PC-9 (cell line): Measurements from ENCODE around the gene SPAG17. TPM values are rescaled to one million over a fixed set of nuclear protein-coding genes. Genes with fewer than 3 reads are reported as not detected.

Source experiments
- BruUV-seq: library from RNA; stranded (reverse); fragments of 400-500 nt; replicated peaks from 2 replicates; lab custom pipeline; 2021; lab: Mats Ljungman, UMichigan
- CTCF ChIA-PET: fragments of 300-600 bp; sonication (Branson Sonifier 250); formaldehyde crosslinking; loops from one replicate; lab custom pipeline; 2022; ENCODE audit warnings: antibody characterized with exemption; lab: Charles Lee
- POLR2A ChIA-PET: fragments of 300-600 bp; sonication (Branson Sonifier 250); formaldehyde crosslinking; loops from one replicate; lab custom pipeline; 2022; ENCODE audit warnings: antibody characterized with exemption; ENCODE audit not compliant: unreplicated experiment; lab: Charles Lee
- DNase-seq, 2 experiments: peaks; one replicate each; pipeline versions ENCODE4 v3.0.0 to v3.0.0-alpha.2; 2015 to 2022; ENCODE audit warnings: mixed read lengths in 1 of 2
- H2AFZ ChIP-seq: fragments of 200-600 bp; sonication (generic); 2 replicates; pipeline ENCODE4 v1.8.1; 2017; ENCODE audit warnings: antibody characterized with exemption
- H3F3A ChIP-seq: fragments of 200-600 bp; sonication (generic); 2 replicates; pipeline ENCODE4 v1.8.1; 2017; ENCODE audit warnings: antibody characterized with exemption, mild to moderate bottlenecking, low read depth; ENCODE audit not compliant: insufficient read depth
- H3K27ac ChIP-seq: fragments of 200-600 bp; sonication (generic); 2 replicates; pipeline ENCODE4 v1.6.1; 2016; ENCODE audit warnings: mixed run types
- H3K27me3 ChIP-seq: fragments of 200-600 bp; sonication (generic); 2 replicates; pipeline ENCODE4 v1.6.1; 2016; ENCODE audit warnings: low read depth, mixed run types; ENCODE audit not compliant: insufficient read depth
- H3K36me3 ChIP-seq: fragments of 200-600 bp; sonication (generic); 2 replicates; pipeline ENCODE4 v1.6.1; 2016; ENCODE audit warnings: low read depth, mixed run types
- H3K4me1 ChIP-seq: fragments of 200-600 bp; sonication (generic); replicated peaks from 2 replicates; pipeline ENCODE4 v1.6.1; 2016; ENCODE audit warnings: mixed run types; ENCODE audit not compliant: insufficient read depth
- H3K4me2 ChIP-seq: fragments of 200-600 bp; sonication (generic); 2 replicates; pipeline ENCODE4 v1.6.1; 2017; ENCODE audit warnings: mixed run types
- H3K4me3 ChIP-seq: fragments of 200-600 bp; sonication (generic); 2 replicates; pipeline ENCODE4 v1.6.1; 2016; ENCODE audit warnings: mixed run types
- H3K79me2 ChIP-seq: fragments of 200-600 bp; sonication (generic); 2 replicates; pipeline ENCODE4 v1.6.1; 2017; ENCODE audit warnings: low read depth, mixed run types
- H3K9me2 ChIP-seq: fragments of 200-600 bp; sonication (generic); 2 replicates; pipeline ENCODE4 v1.8.1; 2017; ENCODE audit warnings: mild to moderate bottlenecking; ENCODE audit not compliant: insufficient read depth
- H3K9me3 ChIP-seq: fragments of 200-600 bp; sonication (generic); 2 replicates; pipeline ENCODE4 v1.8.1; 2016; ENCODE audit warnings: low read depth; ENCODE audit not compliant: insufficient read depth
- H4K20me1 ChIP-seq: fragments of 200-600 bp; sonication (generic); 2 replicates; pipeline ENCODE4 v1.8.1; 2017; ENCODE audit not compliant: insufficient read depth
- EZH2 ChIP-seq: fragments of 200-600 bp; sonication (generic); IDR thresholded peaks from 2 replicates; pipeline ENCODE4 v1.8.0; 2017; ENCODE audit warnings: antibody characterized with exemption, low read depth
- intact Hi-C: fragments of 100-400 bp; cut with micrococcal nuclease; formaldehyde crosslinking; loops from one replicate; pipeline ENCODE4 v1.10.0; 2022; ENCODE audit not compliant: unreplicated experiment
- total RNA-seq: library from RNA; stranded (reverse); gene quantifications from 2 replicates; pipeline ENCODE4 v1.2.3, GENCODE V29; 2021
- TF ChIP-seq, protein P1 (sequence below): fragments of 200-600 bp; sonication (generic); conservative IDR thresholded peaks from 2 replicates; pipeline ENCODE4 v1.6.1; 2017; ENCODE audit warnings: mixed run types, antibody characterized with exemption, mild to moderate bottlenecking, moderate library complexity

The SPAG17 gene
- total RNA-seq, 1 experiment from 2014 or later, result not detected

DNA sequence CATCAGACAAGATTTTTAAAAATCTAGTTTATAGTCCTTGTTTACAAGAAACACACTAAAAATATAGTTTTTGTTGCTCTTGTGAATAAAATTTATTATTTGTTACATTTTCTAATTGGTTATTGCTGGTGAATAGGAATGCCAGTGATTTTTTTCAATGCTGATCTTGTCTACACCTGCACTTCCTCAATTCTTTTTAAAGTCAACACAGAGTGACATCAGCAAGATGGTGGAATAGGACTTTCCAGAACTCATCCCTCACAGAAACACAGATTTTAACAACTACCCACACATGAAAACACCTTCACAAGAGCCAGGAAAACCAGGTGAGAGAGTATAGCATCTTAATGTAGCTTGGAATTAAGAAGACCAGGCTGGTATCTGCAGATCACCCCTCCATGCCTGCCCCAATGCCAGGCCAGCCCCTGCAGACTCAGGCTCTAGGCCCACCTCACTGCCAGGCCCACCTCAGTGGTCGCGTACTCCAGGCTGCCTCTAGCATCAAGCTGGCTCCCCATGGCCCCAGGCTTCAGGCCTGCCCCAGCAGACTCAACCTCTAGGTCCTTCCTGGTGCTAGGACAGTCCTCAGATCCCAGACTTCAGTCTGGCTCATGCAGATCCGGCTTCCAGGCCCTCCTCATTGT is 137.9 kb downstream of the SPAG17 start:
- Histone ChIP-seq H3K27me3 (no peaks in the 10 kb centered on the region), H3K9me2 (peaks cover under 1% of the 10 kb centered on the region; the same call in 1 of the 2 replicates), H3K4me1 (no peaks in the 10 kb centered on the region), H3K36me3 (no peaks in the 10 kb centered on the region), H3K9me3 (no peaks in the 10 kb centered on the region), H2AFZ (no peak overlapping the region), H3F3A (no peaks in the 10 kb centered on the region), H3K4me3 (no peak overlapping the region), H3K4me2 (no peak overlapping the region), H3K79me2 (no peaks in the 10 kb centered on the region), H4K20me1 (no peaks in the 10 kb centered on the region), H3K27ac (no peak overlapping the region)
- CTCF ChIA-PET, result no interaction called here
- no TSS peak for BruUV-seq
- no peak for TF ChIP-seq EZH2
- TF ChIP-seq, protein P1, sequence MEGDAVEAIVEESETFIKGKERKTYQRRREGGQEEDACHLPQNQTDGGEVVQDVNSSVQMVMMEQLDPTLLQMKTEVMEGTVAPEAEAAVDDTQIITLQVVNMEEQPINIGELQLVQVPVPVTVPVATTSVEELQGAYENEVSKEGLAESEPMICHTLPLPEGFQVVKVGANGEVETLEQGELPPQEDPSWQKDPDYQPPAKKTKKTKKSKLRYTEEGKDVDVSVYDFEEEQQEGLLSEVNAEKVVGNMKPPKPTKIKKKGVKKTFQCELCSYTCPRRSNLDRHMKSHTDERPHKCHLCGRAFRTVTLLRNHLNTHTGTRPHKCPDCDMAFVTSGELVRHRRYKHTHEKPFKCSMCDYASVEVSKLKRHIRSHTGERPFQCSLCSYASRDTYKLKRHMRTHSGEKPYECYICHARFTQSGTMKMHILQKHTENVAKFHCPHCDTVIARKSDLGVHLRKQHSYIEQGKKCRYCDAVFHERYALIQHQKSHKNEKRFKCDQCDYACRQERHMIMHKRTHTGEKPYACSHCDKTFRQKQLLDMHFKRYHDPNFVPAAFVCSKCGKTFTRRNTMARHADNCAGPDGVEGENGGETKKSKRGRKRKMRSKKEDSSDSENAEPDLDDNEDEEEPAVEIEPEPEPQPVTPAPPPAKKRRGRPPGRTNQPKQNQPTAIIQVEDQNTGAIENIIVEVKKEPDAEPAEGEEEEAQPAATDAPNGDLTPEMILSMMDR, result no peak
- POLR2A ChIA-PET, result no interaction called here
- no peak for DNase-seq
- intact Hi-C loops, result no loop called here

DNA sequence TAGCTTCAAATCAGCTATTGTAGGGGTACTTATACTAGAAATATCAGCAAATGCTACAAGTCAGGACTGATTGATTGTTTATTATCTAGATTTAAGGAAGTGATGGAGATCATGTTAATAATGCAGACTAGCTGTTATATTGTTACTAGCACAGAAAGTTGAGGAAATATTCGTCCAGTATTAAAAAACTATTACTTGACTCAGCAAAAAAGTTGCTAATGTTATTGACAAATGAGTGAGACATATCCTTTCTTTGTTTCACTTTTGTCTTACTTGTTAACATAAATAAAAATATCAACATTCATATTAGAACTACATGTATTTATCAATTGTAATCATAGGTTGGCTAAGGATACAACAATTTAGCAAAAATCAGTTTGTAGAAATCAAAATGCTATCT is 141.4 kb downstream of the SPAG17 start:
- Histone ChIP-seq H3K4me2 (no peak overlapping the region), H3K27ac (no peak overlapping the region), H3K4me3 (no peak overlapping the region), H3K9me3 (no peaks in the 10 kb centered on the region), H4K20me1 (no peaks in the 10 kb centered on the region; the same call in 1 of the 2 replicates), H3F3A (no peaks in the 10 kb centered on the region), H3K4me1 (no peaks in the 10 kb centered on the region), H3K27me3 (no peaks in the 10 kb centered on the region), H3K9me2 (no peaks in the 10 kb centered on the region), H3K36me3 (no peaks in the 10 kb centered on the region), H3K79me2 (no peaks in the 10 kb centered on the region), H2AFZ (no peak overlapping the region)
- BruUV-seq, result no TSS peak
- TF ChIP-seq, protein P1, result no peak
- TF ChIP-seq EZH2, result no peak
- DNase-seq, result no peak
- POLR2A ChIA-PET, result no interaction called here
- intact Hi-C loops, result no loop called here
- CTCF ChIA-PET, result interaction anchor here (0.6 kb wide), 1 partner anchor 386 kb away, joined by 4 read pairs; no protein-coding TSS in a partner anchor

DNA sequence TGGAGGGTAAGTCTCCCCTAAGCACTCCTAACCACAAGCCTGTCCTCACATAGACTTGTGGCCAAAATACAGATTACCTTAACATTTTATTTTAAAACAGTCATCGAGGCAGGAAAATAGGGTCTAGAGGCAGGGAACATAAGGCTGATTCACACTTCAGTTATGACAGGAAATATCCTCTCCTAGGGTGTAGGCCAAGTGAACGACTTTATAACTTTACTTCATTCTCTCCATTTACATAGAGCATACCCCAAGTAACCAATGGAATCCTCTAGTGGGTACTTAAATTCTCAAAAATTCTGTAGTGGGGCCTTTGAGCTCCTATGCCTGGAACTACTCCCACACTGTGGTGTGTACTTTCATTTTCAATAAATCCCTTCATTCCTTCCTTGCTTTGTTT is 142.5 kb downstream of the SPAG17 start:
- no peaks in the 10 kb centered on the region for H3K4me1 ChIP-seq
- CTCF ChIA-PET, result no interaction called here
- POLR2A ChIA-PET, result no interaction called here
- H3K4me3 ChIP-seq, result no peak overlapping the region
- H3K4me2 ChIP-seq, result no peak overlapping the region
- no peaks in the 10 kb centered on the region for H3K27me3 ChIP-seq
- TF ChIP-seq, protein P1, result no peak
- no peak for TF ChIP-seq EZH2
- no peaks in the 10 kb centered on the region for H3K9me2 ChIP-seq
- H3K9me3 ChIP-seq, result no peaks in the 10 kb centered on the region
- H3K27ac ChIP-seq, result no peak overlapping the region
- H3K36me3 ChIP-seq, result no peaks in the 10 kb centered on the region
- DNase-seq, result no peak
- H3K79me2 ChIP-seq, result no peaks in the 10 kb centered on the region
- intact Hi-C loops, result no loop called here
- no TSS peak for BruUV-seq
- H4K20me1 ChIP-seq, result no peaks in the 10 kb centered on the region; the same call in 1 of the 2 replicates
- no peak overlapping the region for H2AFZ ChIP-seq
- no peaks in the 10 kb centered on the region for H3F3A ChIP-seq
